ENCODE results near the gene FAM20C. TPM values are rescaled to one million over a fixed set of nuclear protein-coding genes. Genes with fewer than 3 reads are reported as not detected.

Gene FAM20C
- total RNA-seq, 4 donors from 2014 or later: 17.3 to 20.7 (median 19.8) TPM

GRCh38 chr7:213324-213993 lies 21.1 kb downstream of the FAM20C start:
- no peak overlapping the region for H3K4me3 ChIP-seq (ENCODE audit: low read depth, poor library complexity, severe bottlenecking)
- TF ChIP-seq POLR2A (IDR thresholded peaks at IDR 0.05): no peak
- no peak for TF ChIP-seq CTCF (IDR thresholded peaks at IDR 0.05)
- no peak for DNase-seq (ENCODE audit: low spot score in 2 of 2)

GRCh38 chr7:214410-215212 lies 22.2 kb downstream of the FAM20C start:
- no peak for DNase-seq (ENCODE audit: low spot score in 2 of 2)
- H3K4me3 ChIP-seq (ENCODE audit: low read depth, poor library complexity, severe bottlenecking): no peak overlapping the region
- WGBS, 2 donors: 87% methylated on average over 31 to 36 of the region's 36 CpGs

More at GRCh38 chr7:213324-213993, 21.1 kb downstream of the FAM20C start:
- intact Hi-C loops (cut with DNase I; ENCODE audit: low total_unique reads): no loop called here
- 92 to 95% methylated on average over 27 of the region's 27 CpGs for whole genome bisulfite sequencing, 2 donors

GRCh38 chr7:216360-217300 lies 24.3 kb downstream of the FAM20C start:
- DNase-seq (ENCODE audit: low spot score in 2 of 2): no peak
- intact Hi-C loops (cut with DNase I; ENCODE audit: low total_unique reads): no loop called here
- H3K4me3 ChIP-seq (ENCODE audit: low read depth, poor library complexity, severe bottlenecking): no peak overlapping the region
- TF ChIP-seq CTCF (IDR thresholded peaks at IDR 0.05) (no peak), POLR2A (IDR thresholded peaks at IDR 0.05) (no peak)
- WGBS, 2 donors: 76 to 82% methylated on average over 22 to 23 of the region's 24 CpGs

More at GRCh38 chr7:214410-215212, 22.2 kb downstream of the FAM20C start:
- intact Hi-C loops (cut with DNase I; ENCODE audit: low total_unique reads): no loop called here
- TF ChIP-seq POLR2A (IDR thresholded peaks at IDR 0.05) (no peak), CTCF (IDR thresholded peaks at IDR 0.05) (no peak)

GRCh38 chr7:217781-218180 lies 25.4 kb downstream of the FAM20C start:
- intact Hi-C loops (cut with DNase I; ENCODE audit: low total_unique reads): no loop called here
- H3K4me3 ChIP-seq (ENCODE audit: low read depth, poor library complexity, severe bottlenecking): no peak overlapping the region
- no peak for DNase-seq (ENCODE audit: low spot score in 2 of 2)
- TF ChIP-seq CTCF (IDR thresholded peaks at IDR 0.05) (no peak), POLR2A (IDR thresholded peaks at IDR 0.05) (no peak)
- WGBS, 2 donors: 92 to 94% methylated on average over 19 to 20 of the region's 21 CpGs

GRCh38 chr7:218316-218715 lies 25.9 kb downstream of the FAM20C start:
- no peak for DNase-seq (ENCODE audit: low spot score in 2 of 2)
- WGBS, 2 donors: 87 to 88% methylated on average over 19 to 24 of the region's 24 CpGs
- intact Hi-C loops (cut with DNase I; ENCODE audit: low total_unique reads): no loop called here
- H3K4me3 ChIP-seq (ENCODE audit: low read depth, poor library complexity, severe bottlenecking): no peak overlapping the region
- TF ChIP-seq POLR2A (IDR thresholded peaks at IDR 0.05) (no peak), CTCF (IDR thresholded peaks at IDR 0.05) (no peak)
